Fibroblast of skin of back (primary cell): ENCODE data around the gene IGFALS.
A peak's percentile ranks its signal among the peaks of the same experiment; 100 is the strongest.

Experiments
- DNase-seq: peaks from one replicate; pipeline ENCODE4 v3.0.0-alpha.2; 2013

Gene IGFALS

DNA sequence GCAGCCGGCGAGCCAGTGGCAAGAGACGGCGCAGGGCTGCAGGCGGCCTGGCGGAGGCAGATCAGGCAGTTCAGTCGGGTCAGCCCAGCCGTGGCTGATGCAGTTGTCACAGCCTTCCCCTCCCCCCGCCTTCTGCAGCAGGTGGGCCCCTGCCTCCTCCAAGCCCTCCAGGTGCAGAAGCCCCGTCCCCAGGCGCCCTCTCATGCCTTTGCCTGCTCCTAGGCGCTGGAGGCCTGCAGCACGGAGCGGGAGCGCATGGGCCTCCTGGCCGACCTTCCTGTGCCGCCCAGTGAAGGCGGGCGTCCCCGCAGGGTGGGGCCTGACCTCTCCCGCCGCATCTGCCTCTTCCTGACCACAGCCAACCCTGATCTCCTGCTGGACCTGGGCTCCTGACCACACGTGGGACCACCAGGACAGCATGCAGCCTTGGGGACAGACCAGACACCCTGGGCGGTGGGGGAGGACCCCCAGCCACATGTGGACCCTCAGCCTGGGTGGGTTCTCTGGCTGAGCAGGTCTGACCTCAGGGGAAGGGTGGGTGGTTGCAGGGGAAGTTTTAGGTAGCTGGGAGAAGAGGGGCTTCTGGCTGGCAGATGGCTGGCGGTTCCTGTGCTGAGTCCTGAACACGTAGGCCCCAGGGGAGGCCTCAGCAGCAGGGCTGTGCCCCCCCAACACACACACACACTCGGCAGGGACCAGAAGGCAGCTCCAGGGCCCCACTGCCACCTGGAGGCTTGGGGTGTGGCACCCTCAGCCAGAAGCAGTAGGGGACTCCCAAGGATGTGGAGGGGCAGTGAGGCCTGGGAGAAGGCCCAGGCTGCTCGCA lies 17.4 kb downstream of the IGFALS start:
- DNase-seq = no peak

DNA sequence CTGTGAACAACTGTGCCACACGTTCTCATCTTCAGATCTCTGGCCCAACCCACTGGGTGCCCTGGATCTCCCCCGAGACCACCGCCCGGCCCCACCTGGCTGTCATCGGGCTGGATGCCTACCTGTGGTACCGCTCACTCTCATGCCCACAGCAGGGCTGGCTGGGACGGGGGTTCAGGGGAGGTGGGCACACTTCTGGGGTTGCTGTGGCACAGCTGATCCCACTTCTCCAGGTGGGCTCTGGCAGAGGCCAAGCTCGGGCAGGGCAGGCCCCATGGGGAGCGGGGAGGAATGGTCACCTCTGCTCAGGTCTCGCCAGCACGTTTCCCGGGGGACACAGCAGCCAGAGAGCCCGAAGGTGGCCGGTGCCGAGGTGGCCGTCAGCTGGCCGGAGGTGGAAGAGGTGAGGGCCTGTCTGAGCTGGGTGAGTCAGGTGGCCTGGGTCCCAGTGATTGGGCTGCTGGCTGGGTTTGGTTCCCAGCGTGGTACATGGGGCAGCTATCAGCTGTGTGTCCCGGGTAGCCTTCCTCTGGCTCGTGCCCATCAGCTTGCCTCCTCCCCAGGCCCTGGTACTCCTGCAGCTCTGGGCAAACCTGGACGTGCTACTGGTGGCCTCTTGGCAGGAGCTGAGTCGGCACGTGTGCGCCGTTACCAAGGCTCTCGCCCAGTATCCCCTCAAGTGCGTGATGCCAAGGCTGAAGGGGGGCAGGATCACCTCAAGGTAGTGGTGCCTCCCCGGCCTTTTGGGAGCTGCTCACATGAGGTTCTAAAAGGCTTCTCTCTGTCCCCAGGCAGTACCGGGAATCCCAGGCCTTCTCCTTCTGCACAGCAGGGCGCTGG lies 18.3 kb downstream of the IGFALS start:
- DNase-seq = no peak

DNA sequence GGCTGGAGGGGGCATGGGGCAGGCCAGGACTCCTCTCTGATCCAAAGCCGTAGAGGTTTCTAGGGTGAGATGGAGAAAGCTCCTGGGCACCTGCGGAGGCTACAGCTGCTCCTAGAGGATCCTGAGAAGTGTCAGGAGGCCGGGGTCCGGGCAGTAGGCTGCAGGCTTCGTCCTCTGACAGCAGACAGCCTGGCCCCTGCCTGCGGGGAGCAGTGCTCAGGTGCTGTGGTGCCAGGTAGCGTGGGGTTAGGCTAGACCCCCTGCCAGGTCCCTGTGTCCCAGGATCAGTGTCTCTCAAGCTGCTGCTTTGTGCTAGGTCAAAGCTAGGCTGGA lies 19.1 kb downstream of the IGFALS start:
- DNase-seq = no peak

DNA sequence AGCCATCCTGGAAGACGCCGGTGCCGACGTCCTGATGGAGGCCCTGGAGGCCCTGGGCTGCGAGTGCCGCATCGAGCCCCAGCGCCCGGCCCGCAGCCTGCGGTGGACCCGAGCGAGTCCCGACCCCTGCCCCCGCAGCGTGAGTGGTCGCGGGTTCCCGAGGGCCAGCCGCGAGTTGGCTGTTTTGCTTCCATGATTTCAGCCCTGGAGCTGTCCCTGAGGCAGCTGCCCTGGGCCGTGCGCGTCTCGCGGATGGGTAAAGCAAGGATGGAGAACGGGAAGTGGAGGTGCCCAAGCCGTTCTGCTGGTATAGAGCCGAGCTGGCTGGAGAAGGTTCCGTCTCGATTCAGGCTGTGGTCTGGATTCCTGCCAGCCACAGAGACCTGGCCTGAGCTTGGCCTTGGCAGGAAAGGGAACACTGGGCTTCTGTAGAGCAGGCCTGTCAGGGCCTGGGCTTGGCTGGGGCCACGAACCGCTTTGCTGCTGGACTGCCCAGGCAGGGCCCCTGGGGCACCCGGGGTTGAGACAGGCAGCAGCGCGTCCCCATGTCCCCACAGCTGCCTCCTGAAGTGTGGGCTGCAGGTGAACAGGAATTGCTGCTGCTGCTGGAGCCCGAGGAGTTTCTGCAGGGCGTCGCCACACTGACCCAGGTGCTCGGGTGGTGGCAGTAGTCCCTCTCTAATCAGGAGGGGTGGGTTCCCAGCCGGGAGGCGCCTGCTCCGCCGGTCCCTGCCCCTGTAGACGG lies 19.6 kb downstream of the IGFALS start:
- DNase-seq = no peak

DNA sequence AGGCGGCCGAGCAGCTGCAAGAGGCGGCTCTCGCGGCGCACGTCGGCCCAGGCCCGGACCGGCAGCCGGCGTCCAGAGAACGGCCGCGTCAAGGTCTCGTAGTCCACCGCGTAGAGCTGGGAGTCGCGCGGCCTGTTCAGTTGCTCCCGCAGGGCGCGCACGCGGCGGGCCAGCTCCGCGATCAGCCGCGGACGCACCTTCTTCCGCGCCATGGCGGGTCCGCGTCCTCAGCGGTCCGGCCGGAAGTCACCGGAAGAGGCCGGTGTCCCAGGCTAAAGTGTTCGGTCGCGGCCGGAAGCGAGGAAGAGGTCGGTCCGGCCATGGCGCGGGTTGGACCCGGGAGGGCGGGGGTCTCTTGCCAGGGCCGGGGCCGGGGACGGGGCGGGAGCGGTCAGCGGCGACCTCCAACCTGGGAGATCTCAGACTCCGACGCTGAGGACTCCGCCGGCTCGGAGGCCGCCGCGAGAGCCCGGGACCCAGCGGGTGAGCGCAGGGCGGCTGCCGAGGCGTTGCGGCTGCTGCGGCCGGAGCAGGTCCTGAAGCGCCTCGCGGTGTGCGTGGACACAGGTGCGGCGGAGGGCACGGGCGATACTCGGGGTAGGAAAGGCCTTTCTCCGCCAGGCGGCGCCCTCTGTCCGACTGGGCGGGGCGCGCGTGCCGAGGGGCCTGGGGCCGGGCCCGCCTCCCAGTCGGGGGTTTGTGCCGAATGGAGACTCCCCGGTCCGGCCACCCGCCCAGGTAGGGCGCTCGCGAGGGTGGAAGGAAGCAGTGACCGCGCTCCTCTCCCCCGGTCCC lies 20.4 kb downstream of the IGFALS start, which contains the start of gene MRPS34:
Gene MRPS34, minus strand, starts transcription at position 227 of the 795 bp plus-strand sequence. Its CDS starts 15 bp downstream, at position 212.
- peak; percentile 82 for DNase-seq

DNA sequence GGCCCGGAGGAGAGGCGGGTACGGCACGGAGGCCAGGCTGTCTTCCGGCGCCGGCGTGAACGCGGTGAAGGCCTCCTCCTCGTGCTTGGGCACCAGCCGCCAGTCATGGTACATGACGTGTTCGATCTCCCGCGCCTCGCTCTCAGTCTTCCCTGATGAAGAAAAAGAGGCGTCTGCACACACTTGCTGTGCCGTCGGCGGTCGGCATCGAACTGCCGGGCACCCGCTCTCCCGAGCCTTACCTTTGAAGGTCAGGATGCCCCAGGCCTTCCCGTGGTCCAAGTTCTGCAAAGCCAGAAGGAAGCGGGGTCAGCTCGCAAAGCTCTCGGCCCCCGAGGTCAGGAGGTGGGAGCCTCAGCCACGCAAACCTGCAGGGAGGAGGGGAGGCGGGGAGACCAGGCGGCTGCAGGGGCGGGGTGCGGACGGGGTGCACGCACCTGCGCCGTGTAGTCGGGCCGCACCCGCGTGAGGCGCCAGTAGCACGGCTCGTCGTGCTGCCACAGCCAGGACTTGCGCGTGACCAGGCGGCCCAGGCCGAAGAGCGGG lies 21.1 kb downstream of the IGFALS start, which contains the start of gene EME2:
Gene EME2, plus strand, starts transcription at position 449 of the 546 bp plus-strand sequence. CDS start 418 bp downstream, outside the sequence.
- DNase-seq = peak; percentile 28

DNA sequence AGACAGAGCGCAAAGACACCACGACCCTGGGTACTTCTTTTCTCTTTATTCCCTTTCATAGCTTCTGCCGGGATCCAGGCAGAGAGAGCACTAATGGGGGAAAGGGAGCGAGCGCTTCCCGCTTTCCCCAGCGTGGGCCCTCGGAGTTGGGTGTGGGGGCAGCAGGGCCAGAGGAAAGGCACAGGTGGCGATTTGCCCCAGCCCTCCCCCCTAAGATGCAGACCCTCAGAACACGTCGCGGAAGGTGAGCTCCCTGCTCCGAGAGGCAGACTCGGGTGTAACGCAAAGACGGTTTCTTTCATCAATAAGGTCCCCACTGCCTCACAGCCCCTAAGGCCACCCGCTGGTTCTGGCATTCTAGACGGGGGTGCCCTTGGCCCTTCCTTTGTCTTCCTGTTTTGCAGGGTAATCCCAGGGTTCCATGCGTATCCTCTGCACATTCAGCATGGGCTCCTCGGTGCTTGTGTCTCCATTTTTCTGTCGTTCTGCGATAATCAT lies 21.6 kb downstream of the IGFALS start:
- no peak for DNase-seq

DNA sequence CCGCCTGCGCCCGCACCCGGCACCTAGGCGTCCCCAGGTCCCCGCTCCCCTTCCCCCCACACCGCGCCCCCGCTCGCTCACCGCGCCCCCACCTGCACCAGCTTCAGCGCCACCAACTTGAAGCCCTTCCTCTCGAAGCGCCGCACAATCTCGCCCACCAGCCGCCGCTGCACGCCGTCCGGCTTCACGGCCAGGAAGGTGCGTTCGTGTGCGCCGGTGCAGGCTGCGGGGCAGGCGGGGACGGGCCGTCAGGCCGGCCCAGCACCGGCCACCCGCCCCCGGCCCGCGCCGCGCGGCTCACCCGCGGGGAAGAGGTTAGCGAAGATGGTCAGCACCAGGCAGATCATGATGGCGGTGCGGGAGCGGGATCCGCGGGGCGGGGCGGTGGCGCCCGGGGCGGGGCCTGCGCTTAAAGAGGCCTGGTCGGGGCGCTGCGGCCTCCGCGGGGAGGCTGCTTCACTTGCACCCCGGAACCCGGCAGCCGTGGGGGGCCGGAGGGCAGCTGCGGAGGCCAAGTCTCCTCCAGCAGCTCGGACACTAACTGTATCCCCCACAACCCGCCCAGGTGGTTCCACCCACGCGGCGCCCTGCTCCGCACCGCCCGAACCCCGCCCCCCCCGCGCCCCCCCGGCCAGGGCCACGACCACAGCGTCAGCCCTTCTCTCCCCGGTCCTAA lies 22.2 kb downstream of the IGFALS start, which contains the start of gene NME3:
Gene NME3, minus strand, starts transcription at position 356 of the 676 bp plus-strand sequence. Its CDS starts 9 bp downstream, at position 347.
- peak; percentile 50 for DNase-seq

DNA sequence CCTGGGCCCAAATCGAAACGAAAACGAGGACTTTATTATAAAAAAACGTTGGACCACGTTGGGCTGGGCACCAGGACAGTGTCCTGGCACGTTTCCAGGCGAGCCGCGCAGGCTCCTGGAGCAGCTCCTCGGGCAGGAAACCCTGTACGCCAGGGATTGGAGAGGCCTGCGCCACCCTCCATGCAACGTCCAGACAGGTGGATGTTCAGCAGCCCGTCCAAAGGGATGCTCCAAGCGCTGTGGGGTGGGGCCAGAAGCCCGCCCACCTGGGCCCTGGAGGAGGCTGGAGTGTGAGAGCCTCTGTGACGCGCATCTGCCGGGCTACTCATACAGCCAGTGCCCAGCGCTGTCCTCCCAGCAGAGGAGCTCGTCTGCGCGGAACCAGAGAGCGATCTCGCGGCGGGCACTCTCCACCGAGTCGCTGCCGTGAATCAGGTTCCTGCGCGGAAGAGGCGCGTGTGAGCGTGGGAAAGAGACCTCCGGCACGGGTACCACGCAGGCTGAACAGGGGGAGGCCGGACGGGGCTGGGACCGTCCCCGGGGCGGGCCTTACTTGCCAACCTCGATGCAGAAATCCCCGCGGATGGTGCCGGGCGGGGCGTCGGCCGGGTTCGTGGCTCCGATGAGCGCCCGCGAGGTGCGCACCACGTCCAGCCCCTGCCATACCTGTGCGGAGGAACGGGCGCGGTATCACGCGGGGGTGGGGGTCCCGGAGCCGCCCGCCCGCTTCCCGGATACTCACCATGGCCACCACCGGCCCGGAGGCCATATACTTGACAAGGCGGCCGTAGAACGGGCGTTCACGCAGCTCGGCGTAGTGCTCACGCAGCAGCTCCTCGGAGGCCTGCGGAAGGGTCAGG lies 22.9 kb downstream of the IGFALS start:
- peak; percentile 27 for DNase-seq

DNA sequence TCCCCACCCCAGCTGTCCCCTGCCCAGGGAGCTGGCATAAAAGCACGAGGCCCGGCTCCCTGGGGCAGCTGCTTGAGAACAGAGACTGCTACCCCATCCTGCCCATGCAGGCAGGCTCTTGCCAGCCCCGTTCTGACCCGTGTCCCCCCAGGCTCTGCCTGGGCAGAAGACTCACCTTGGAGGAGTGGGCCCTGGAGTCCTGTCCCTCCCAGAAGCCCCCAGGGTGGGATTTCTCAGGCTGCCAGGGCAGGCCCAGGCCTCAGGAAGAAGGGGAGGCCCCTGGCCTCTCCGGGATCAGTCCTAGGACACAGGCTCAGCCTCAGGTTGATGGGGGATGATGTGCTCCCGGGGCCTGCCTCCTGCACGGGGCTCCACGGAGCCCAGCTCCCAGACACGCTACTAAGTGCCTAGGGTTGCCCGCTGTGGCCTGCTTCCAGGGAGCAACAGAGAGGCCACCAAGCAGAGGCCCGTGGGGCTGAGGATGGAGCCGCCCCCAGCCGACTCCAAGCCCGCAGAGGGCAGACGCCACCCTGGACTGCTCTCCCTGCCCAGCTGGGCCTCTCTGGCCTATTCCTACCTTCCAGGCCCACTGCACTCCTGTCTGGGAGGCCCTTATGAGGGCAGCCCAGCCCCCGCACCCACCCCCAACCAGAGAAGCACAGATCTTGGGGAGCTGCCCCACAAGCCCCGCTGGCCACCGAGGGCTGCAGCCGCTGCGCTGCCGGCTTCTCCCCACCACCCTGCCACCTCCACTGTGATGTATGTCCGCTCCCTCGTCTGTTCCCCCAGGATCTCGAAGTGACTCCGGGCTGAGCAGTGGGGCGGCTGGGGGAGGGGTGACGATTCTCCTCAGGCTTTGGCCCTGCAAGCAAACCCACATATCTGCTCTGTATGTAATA lies 23.9 kb downstream of the IGFALS start:
- no peak for DNase-seq

DNA sequence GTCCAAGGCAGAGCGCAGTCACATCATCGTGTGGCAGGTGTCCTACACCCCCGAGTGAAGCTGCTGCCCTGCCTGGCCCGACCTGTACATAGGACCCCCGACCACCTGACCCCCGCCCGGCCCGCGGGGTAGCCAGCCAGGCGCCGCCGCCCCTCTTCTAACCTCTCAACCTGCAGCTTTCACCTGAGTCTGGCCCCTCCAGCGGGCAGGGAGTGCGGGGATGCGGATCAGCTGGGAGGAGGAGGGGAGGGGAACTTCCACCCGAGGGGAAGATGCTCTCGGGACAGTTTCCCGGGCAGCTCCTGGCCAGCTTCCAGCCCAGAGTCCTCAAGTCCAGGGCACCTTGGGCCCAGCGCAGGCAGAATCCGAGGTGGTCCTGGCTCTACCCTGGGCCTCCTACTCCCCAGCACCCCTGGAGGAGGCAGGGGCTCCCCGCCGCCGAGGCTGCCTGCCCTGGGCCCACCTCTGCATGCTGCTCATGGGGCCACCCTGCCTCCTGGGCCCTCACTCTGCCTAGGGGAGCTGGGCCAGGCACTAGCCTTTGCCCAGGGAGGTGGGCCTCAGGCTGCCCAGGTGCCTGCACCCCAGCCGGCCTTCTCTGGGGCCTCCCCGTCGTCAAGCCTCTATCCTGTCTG lies 24.6 kb downstream of the IGFALS start:
- DNase-seq = no peak

DNA sequence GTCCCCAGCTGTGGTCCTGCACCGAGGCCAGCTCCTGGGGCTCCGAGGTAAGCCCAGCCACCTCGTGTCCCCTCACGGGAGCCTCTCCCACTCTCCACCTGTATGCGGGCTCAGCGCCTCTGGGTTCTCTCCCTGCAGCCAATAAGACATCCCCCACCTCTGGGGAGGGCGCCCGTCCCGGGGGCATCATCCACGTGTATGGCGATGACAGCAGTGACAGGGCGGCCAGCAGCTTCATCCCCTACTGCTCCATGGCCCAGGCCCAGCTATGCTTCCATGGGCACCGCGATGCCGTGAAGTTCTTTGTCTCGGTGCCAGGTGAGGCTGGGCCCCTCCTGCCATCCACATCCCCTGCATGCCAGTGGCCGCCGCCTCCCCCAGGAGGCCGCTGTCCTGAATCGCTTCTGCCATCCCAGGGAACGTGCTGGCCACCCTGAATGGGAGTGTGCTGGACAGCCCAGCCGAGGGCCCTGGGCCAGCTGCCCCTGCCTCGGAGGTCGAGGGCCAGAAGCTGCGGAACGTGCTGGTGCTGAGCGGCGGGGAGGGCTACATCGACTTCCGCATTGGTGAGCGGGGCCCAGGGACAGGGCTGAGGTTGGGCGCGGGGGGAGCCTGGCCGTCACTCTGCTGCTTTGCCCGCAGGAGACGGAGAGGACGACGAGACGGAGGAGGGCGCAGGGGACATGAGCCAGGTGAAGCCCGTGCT lies 25.3 kb downstream of the IGFALS start:
- DNase-seq = no peak

DNA sequence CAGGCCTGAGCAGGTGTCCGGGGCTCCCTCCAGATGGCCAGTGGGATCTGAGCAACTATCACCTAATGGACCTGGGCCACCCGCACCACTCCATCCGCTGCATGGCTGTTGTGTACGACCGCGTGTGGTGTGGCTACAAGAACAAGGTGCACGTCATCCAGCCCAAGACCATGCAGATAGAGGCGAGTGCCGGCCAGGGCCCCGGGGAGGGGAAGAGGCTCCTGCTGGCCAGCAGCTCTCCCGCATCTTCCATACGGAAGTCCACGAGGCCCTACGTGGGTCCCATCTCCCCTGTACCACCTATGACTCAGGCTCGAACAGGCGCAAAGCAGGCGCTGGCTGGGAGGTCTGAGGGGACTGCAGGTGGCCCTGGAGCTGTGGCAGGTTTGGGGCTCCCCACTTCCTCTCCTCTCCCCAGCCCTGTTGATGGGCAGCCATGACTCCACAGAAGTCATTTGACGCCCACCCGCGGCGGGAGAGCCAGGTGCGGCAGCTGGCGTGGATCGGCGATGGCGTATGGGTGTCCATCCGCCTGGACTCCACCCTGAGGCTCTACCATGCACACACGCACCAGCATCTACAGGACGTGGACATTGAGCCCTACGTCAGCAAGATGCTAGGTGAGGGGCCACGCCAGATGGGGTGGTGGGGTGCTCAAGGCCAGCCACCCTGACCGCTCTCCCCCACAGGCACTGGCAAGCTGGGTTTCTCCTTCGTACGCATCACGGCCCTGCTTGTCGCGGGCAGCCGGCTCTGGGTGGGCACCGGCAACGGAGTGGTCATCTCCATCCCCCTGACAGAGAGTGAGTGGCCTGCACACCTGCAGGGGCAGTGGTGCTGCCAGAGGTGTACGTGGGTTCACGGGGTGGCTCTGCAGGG lies 26.1 kb downstream of the IGFALS start:
- no peak for DNase-seq

DNA sequence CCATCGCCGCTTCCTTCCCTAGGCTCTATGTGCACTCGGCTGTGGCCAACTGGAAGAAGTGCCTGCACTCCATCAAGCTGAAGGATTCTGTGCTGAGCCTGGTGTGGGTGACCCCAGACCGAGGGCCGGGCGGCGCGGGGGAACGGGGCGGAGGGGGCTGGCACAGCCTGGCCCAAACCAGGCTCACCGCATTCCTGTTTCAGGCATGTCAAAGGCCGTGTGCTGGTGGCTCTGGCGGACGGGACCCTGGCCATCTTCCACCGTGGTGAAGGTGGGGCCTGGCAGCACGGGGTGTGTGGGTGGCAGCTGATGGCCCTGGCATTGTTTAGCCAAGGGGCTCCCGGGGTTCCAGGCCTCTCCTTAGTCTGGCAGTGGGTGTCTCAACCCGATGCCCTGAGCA lies 26.8 kb downstream of the IGFALS start:
- no peak for DNase-seq

DNA sequence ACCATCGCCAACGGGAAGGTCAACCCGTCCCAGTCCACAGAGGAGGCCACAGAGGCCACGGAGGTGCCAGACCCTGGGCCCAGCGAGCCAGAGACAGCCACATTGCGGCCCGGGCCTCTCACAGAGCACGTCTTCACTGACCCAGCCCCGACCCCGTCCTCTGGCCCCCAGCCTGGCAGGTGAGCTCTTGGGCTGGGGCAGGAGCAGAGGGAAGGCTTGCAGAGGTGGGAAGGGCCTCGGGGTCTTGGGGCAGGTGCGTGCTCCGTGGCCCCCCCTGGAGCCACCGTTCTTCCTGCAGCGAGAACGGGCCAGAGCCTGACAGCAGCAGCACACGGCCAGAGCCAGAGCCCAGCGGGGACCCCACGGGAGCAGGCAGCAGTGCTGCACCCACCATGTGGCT lies 27.3 kb downstream of the IGFALS start:
- DNase-seq = no peak

DNA sequence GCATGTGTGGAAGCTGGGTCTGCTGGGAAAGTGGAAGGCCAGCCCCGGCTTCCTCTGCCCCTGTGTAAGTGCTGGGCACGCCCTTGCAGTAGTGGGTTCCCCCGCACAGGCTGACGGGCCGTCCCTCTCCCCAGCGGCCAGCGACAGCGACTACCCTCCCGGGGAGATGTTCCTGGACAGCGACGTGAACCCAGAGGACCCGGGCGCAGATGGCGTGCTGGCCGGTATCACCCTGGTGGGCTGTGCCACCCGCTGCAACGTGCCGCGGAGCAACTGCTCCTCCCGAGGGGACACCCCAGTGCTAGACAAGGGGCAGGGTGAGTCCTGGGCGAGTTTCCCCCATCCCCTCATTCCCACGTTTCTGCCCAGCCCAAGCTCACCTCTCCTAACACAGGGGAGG lies 27.7 kb downstream of the IGFALS start:
- no peak for DNase-seq
